LHCN-M2 (cell line): ENCODE results near the gene ABCE1. TPM values are rescaled to one million over a fixed set of nuclear protein-coding genes. Genes with fewer than 3 reads are reported as not detected.
"Not testable (repeated sequence)": the region's sequence is repeated elsewhere in the genome, so short reads cannot be mapped to it uniquely, and the experiment has no call there.

Experiments
- DNase-seq: peaks from one replicate; pipeline ENCODE4 v3.0.0-alpha.2; 2012; ENCODE audit warnings: low read depth
- total RNA-seq: library from RNA; depleted of rRNA; stranded (reverse); fragments of >200 nt; gene quantifications from 2 replicates; pipeline ENCODE4 v1.2.3, GENCODE V29; 2014

The ABCE1 gene
- total RNA-seq, 1 experiment from 2014 or later: 183 TPM

- no peak for DNase-seq
Observed at GRCh38 chr4:145102619-145103018, 4.5 kb downstream of the ABCE1 start.

DNA sequence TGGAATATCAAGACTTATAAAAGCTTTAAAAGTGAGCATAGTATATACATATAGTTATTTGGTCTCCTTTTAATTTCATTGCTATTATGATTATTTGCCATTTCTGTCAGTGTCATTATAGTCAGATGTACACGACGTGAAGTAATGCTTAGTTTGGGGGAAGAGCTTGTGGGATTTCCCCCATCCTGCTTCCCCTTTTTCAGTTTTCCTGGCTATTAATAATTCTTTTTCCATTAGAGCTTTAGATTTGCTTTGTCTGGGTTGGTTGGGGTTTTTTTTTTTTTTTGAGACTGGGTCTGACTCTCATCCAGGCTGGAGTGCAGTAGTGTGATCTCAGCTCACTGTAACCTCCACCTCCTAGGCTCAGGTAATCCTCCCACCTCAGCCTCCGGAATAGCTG lies 5.4 kb downstream of the ABCE1 start:
- DNase-seq: no peak

GRCh38 chr4:145107126-145107525 lies 9.0 kb downstream of the ABCE1 start:
- no peak for DNase-seq

DNA sequence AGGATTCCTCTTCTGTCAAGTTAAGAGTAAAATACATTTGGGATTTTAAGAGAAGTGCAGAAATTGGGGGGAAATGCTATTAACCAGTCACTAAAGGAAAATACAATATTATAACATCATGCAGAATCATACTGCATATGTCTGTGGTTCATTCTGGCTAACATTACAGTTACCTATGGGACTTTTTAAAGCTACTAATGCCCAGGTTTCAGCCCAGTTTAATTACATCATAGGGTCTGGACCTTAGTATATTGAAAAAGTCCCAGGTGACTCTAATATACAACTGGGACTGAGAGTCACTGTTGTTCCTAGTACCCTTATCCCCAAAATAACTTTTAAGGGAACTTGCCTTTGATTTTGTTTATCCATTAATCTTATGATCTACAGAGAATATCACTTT lies 10.0 kb downstream of the ABCE1 start:
- DNase-seq: no peak

GRCh38 chr4:145125396-145125795 lies 27.3 kb downstream of the ABCE1 start:
- DNase-seq: no peak

DNA sequence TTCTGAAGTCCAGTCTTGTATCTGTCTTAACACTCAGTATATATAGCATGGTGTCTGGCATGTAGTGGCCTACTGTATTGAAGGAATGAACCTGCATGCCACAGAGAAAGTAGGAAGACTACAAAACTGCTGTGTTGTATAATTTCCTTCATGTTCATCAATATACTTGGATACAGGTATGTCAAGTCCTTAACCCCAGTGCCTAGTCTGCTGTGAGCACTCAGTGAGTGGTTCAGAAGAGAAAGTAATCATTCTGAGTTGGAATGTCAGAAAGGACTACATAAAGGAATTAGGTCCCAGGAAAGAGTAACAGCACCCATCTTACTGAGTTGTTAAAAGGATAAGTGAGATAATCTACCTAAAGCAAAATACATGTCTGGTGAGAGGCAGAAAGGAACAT lies 32.0 kb downstream of the ABCE1 start:
- DNase-seq: peak; percentile 1

DNA sequence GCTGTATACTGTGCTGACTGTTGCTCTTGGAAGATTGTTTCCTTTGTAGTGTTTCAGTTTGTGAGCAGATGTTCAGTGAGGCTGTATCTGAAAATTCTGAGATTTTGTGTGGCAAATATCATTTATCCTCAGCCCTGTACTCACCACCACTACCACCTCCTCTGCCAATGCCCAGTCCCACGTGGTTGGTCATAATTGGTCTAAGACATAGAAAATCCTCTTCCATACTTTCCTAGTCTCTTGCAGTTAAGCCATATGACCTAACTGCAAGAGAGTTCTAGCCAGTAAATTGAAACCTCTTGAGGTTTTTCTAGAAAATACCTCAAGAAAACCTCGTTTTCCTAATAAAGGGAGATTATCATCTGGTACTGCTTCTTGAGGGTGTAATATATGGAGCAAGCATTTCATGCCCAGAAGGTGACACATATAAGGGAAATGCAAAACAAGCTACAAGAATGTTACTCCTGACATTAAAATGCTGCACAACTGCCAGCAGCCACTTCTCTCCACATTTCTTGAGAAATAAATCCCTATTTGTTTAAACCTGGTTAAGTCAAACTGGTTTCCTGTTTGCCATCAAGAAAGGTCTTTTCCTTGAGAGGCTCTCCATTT lies 32.8 kb downstream of the ABCE1 start:
- peak; percentile 67 for DNase-seq

DNA sequence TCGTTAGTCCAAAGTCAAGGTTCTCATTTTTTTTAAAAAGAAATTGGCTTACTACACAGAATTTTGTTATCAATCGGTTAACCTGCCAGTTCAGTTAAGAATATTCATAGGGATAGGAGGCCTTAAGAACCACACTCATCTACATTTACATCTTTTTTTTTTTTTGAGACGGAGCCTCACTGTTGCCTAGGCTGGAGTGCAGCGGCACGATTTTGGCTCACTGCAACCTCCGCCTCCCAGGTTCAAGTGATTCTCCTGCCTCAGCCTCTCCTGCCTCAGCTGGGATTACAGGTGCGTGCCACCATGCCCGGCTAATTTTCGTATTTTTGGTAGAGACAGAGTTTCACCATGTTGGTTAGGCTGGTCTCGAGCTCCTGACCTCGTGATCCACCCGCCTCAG lies 33.7 kb downstream of the ABCE1 start:
- DNase-seq: no peak

DNA sequence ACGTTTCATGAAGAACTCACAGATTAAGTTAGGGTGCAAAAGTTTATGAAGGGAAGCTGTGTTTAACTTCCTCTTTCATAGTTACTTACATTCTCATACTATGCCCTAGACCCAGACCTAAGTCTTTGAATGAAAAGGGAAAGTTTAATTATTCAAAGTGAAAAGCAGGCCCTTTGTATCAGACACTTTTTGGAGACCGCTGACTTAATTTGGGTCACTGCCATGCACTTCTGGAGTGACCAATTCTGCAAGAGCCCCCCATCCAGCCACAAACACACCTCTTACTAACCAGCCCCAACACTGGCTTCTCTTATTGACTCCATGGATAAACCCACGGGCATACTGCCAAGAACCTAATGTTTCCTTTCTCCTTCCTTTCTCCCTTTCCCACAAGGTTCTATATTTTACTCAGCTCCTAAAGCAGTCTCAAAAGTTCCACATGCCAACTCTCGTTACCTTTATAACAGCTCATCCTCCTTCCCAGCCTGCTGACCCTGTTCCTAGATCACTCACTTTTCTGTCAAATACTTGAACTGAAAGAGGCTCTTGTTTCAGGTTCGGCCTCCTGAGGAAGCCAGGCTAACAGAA lies 34.5 kb downstream of the ABCE1 start:
- peak; percentile 3 for DNase-seq

- not testable (repeated sequence) for DNase-seq
Observed at GRCh38 chr4:145136219-145136618, 38.1 kb downstream of the ABCE1 start.

GRCh38 chr4:145148980-145149379 lies 50.9 kb downstream of the ABCE1 start:
- DNase-seq: peak; percentile 5

- DNase-seq: no peak
Observed at GRCh38 chr4:145153181-145153903, 55.2 kb downstream of the ABCE1 start.

- DNase-seq: no peak
Observed at GRCh38 chr4:145153904-145154298, 55.8 kb downstream of the ABCE1 start.

- peak; percentile 33 for DNase-seq
Observed at GRCh38 chr4:145154573-145154972, 56.5 kb downstream of the ABCE1 start.

GRCh38 chr4:145155268-145155870 lies 57.3 kb downstream of the ABCE1 start:
- no peak for DNase-seq

DNA sequence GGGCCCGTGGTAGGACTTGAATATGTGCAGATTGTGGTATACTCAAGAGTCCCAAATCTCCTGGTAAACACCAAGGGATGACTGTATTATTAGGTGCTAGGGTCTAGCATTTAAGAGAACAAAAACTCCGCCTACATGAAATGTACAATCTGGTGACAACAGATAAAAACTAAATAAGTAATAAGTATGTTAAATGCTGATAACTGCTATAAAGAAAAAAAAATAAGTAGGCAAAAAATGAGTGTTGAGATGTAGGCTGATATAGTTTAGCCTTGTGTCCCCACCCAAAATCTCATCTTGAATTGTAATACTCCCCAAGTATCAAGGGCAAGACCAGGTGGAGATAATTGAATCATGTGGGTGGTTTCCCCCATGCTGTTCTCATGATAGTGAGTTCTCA lies 58.9 kb downstream of the ABCE1 start:
- no peak for DNase-seq

DNA sequence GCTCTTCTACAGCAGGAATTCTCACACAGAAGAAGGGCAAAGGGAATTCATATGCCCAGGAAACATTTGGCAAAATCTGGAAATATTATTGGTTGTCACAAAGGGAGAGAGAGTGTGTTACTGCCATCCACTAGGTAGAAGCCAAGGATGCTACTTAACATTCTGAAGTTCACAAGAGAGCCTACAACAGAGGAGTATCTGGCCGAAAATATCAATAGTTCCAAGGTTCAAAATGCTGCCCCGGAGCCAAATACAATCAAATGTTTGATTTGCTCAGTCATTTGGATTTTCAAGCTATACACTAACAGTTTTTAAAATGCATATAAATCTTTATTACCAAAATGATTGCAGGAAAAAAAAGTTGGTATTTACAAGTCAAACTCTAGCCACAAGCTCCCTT lies 63.4 kb downstream of the ABCE1 start:
- DNase-seq: no peak

- DNase-seq: no peak
Observed at GRCh38 chr4:145167887-145168286, 69.8 kb downstream of the ABCE1 start.

DNA sequence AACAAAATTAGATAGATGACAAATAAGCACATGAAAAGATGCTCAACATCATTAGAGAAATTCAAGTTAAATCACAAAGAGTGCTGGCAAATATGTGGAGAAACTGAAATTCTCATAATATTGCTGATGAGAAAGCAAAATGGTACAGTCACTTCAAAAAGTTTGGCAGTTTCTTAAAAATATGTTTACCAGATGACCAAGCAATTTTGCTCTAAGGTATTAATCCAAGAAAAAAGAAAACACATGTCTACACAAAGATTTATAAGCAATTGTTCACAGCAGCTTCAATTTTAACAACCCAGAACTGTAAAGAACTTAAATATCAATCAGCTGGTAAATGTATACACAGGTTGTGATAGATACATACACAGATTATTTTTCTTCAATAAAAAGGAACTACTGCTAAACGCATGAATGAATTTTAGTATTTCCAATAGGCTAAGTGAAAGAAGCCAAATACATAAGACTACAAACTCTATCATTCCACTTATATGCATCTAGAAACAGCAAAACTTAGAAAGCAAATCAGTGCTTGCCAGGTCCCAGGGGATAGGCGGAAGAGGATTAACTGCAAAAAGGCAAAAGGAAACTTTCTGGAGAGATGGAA lies 70.6 kb downstream of the ABCE1 start:
- DNase-seq: no peak

DNA sequence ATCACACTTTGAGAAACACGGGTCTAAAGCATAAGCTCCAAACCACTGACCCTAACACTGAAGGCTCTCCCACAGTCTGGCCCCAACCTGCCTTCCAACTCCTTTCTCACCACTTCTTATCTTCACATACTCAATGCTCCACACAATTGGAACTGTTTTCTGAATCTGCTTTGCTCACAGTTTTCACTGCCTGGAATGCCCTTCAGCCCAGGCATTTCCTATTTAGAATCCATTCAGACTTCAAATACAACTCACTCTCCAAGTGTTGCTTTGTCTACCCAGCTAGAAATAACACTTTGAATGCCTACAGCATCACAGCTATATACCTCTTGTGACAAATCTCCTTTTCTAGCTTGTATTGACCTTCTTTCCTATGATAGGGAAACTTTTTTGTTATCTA lies 72.1 kb downstream of the ABCE1 start:
- DNase-seq: no peak

- no peak for DNase-seq
Observed at GRCh38 chr4:145171911-145172310, 73.8 kb downstream of the ABCE1 start.
